ENCODE data around the gene HECW1.

DNA sequence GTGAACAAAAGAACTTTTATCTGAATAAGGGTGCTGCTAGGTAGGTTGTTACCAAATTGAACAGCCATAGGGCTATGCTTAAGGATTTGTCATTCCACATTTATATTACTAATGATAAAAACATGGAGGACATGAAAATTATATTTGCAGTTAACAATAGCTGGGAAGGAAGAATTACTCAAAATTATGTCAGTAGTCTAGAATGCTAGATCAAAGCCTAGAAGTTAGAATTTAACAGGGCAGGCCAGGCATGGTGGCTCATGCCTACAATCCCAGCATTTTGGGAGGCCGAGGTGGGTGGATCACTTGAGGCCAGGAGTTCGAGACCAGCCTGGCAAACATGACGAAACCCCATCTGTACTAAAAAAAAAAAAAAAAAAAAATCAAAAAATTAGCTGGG is 479.9 kb downstream of the HECW1 start:
- TF ChIP-seq EP300 (IDR thresholded peaks at IDR 0.05) (no peak), POLR2A (IDR thresholded peaks at IDR 0.05; ENCODE audit: low read depth) (no peak)

Data from esophagus muscularis mucosa (tissue), 2 donors.